ENCODE results near the gene GLI3.

Gene GLI3

GRCh38 chr7:41912851-41913567 is 324.0 kb downstream of the GLI3 start:
- DNase-seq, result no peak

GRCh38 chr7:41912426-41912825 is 324.6 kb downstream of the GLI3 start:
- no peak for DNase-seq

GRCh38 chr7:41911792-41912191 is 325.2 kb downstream of the GLI3 start:
- no peak for DNase-seq

All from stimulated activated CD4-positive, alpha-beta T cell treated with anti-CD3 and anti-CD28 coated beads, Interleukin-4, amount 100 ng/mL, for 4 hours (primary cell).